ENCODE results near the gene GLYATL1.

GLYATL1 gene

DNA sequence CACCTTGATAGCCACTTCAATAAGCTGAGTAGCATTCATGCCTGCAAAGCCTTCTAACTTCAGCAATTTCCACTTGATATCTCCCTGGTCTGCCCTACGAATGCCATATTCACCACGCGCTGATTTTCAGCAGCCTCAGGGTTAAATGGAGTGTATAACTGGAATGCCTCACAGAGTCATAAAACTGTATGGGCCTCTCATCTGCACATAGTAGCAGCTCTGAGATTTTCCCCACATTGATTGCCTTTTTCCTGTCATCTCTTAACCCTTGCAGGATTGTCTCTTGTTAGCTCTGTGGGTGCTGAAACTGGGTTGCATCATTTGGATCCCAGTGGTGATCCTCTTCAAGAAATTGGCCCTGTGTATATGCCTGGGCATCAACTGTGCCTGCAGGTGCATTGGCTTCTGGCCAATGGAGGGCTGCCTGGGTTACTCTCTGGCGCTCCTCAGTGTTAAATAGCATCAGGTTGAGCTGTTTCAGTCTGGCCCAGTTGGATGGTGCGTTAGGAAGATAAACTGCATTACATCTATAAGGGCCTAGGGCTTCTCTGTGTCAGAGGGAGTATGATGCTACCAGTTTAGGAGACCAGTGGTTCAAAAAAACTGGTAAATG, 17.4 kb upstream of the GLYATL1 start:
- no peaks in the 10 kb centered on the region for H3K27me3 Mint-ChIP-seq (ENCODE audit: low read depth, poor library complexity)
- peaks cover 20% of the 10 kb centered on the region for H3K9me3 Mint-ChIP-seq
- H3K4me3 Mint-ChIP-seq: no peak overlapping the region
- peaks cover 4% of the 10 kb centered on the region for H3K36me3 Mint-ChIP-seq (ENCODE audit: low read depth)
- DNase-seq: no peak
- TF ChIP-seq, protein P1, sequence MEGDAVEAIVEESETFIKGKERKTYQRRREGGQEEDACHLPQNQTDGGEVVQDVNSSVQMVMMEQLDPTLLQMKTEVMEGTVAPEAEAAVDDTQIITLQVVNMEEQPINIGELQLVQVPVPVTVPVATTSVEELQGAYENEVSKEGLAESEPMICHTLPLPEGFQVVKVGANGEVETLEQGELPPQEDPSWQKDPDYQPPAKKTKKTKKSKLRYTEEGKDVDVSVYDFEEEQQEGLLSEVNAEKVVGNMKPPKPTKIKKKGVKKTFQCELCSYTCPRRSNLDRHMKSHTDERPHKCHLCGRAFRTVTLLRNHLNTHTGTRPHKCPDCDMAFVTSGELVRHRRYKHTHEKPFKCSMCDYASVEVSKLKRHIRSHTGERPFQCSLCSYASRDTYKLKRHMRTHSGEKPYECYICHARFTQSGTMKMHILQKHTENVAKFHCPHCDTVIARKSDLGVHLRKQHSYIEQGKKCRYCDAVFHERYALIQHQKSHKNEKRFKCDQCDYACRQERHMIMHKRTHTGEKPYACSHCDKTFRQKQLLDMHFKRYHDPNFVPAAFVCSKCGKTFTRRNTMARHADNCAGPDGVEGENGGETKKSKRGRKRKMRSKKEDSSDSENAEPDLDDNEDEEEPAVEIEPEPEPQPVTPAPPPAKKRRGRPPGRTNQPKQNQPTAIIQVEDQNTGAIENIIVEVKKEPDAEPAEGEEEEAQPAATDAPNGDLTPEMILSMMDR (IDR thresholded peaks at IDR 0.05): no peak
- no peak overlapping the region for H3K27ac Mint-ChIP-seq
- peaks cover 49% of the 10 kb centered on the region for H3K4me1 Mint-ChIP-seq

DNA sequence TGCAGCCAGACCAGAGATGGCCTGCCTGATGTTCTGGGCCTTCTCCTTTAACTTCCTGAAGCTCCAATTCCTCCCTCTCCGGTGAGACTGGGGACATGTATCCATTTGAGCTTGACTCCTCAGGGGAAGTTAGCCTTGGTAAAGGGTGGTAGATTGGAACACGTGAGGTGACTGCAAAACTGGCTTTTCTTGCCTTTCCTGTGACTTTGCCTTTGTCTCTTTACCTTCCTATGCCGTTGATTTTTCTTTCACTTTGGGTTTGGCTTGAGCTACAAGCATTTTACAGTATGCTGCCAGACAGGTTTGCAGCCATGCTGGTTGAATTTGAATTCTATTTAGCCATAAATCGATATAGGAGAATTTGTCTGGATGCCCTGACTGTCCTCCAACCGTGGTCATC, 16.8 kb upstream of the GLYATL1 start:
- peaks cover 55% of the 10 kb centered on the region for H3K4me1 Mint-ChIP-seq
- no peak overlapping the region for H3K4me3 Mint-ChIP-seq
- H3K9me3 Mint-ChIP-seq: peaks cover 14% of the 10 kb centered on the region
- peaks cover 4% of the 10 kb centered on the region for H3K36me3 Mint-ChIP-seq (ENCODE audit: low read depth)
- H3K27me3 Mint-ChIP-seq (ENCODE audit: low read depth, poor library complexity): no peaks in the 10 kb centered on the region
- no peak for DNase-seq
- TF ChIP-seq, protein P1 (IDR thresholded peaks at IDR 0.05): no peak
- H3K27ac Mint-ChIP-seq: no peak overlapping the region

DNA sequence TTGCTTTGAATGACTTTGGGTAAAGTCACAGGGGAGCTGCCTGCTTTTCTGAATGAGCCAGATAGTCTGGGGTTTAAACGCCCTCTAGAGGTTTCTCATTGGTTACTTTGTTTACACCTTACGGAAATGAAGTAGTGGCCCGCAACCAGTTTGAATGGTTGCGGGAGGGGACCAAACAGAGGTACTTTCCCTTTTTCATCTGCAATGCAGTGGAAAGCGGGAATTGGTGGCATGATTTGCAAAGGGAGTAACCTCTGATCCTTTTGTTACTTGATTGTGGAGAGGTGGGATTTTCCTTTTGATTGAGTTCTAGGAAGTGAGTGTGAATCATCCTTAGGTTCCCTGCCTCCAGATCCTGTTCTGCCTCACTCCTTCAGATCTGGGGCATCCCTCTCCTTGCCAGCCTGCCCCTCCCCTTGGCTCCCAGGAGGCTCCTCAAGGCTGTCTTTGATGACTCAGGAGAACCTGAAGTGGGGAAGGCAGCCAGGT, 15.9 kb upstream of the GLYATL1 start:
- TF ChIP-seq, protein P1 (IDR thresholded peaks at IDR 0.05): peak; percentile 28
- peak overlapping the region; percentile 52 for H3K4me3 Mint-ChIP-seq

DNA sequence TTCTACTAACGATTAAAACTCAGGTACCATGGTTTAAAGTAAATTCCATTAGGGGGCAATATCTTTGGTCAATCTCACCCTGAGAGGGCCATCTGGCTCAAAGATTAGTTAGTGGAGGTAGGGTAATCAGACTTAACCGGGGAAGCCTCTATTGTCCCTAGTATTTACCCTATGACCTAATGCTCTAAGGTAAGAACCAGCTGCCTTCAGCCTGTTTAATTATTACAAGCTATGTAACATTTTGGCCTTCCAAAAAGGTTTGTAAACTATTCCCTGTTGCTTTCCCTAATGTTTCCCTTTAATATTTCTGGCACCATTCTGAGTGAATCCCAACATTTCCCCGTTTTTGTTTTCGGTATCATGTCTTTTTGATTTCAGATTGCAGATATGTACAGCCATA, 15.1 kb upstream of the GLYATL1 start:
- Mint-ChIP-seq H3K27me3 (ENCODE audit: low read depth, poor library complexity) (no peaks in the 10 kb centered on the region), H3K4me1 (peaks cover 72% of the 10 kb centered on the region), H3K4me3 (no peak overlapping the region), H3K27ac (no peak overlapping the region), H3K36me3 (ENCODE audit: low read depth) (no peaks in the 10 kb centered on the region), H3K9me3 (peaks cover 4% of the 10 kb centered on the region)
- TF ChIP-seq, protein P1 (IDR thresholded peaks at IDR 0.05): no peak
- no peak for DNase-seq

More for the DNA sequence above, 15.9 kb upstream of the GLYATL1 start:
- H3K27ac Mint-ChIP-seq: no peak overlapping the region
- no peaks in the 10 kb centered on the region for H3K36me3 Mint-ChIP-seq (ENCODE audit: low read depth)
- peaks cover 6% of the 10 kb centered on the region for H3K9me3 Mint-ChIP-seq
- peaks cover 64% of the 10 kb centered on the region for H3K4me1 Mint-ChIP-seq
- no peak for DNase-seq
- H3K27me3 Mint-ChIP-seq (ENCODE audit: low read depth, poor library complexity): no peaks in the 10 kb centered on the region

DNA sequence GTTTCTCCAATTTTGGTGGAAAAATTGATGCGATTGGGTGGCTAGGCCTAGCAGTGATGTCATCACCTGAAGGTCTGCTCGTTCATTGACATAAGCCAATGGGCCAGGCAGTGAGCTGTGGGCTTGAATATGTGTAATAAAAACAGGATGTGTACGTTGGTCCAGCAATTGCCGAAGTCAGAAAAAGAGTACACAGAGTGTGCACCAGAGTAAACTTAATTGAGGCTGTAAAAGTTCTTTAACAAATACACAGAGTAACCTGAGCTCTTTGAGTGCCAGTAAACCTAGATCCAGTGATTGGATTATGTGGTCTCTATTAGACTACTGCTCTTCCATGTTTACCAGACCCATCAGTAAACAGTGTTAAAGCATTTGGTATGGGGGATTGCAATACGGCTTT, 13.0 kb upstream of the GLYATL1 start:
- H3K9me3 Mint-ChIP-seq: peaks cover 3% of the 10 kb centered on the region
- peak overlapping the region; percentile 65 for H3K4me3 Mint-ChIP-seq
- peaks cover 79% of the 10 kb centered on the region for H3K4me1 Mint-ChIP-seq
- no peaks in the 10 kb centered on the region for H3K27me3 Mint-ChIP-seq (ENCODE audit: low read depth, poor library complexity)
- H3K36me3 Mint-ChIP-seq (ENCODE audit: low read depth): no peaks in the 10 kb centered on the region
- no peak for DNase-seq
- TF ChIP-seq, protein P1 (IDR thresholded peaks at IDR 0.05): no peak
- no peak overlapping the region for H3K27ac Mint-ChIP-seq

DNA sequence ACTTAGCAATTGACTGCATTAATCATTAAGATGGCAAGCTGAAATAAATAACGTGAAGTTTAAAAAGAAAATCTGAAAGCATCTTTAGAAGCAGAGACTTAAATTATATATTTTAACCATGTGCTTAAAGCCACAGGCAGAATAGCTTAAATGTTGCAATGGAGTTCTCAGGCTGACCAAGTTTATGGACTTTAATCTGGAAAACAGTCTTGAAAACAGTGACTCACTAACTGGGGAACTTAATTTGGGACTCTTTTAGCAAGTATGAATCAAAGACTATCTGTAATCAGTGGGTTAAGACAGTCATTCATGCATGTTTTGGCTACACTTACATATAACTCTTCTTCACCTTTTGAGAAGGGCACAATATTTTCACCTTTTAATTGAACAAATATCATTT, 12.6 kb upstream of the GLYATL1 start:
- peak overlapping the region; percentile 65 for H3K4me3 Mint-ChIP-seq
- no peaks in the 10 kb centered on the region for H3K27me3 Mint-ChIP-seq (ENCODE audit: low read depth, poor library complexity)
- peaks cover 3% of the 10 kb centered on the region for H3K9me3 Mint-ChIP-seq
- no peaks in the 10 kb centered on the region for H3K36me3 Mint-ChIP-seq (ENCODE audit: low read depth)
- TF ChIP-seq, protein P1 (IDR thresholded peaks at IDR 0.05): no peak
- DNase-seq: no peak
- H3K27ac Mint-ChIP-seq: no peak overlapping the region
- peaks cover 75% of the 10 kb centered on the region for H3K4me1 Mint-ChIP-seq
